Hematopoietic multipotent progenitor cell treated with erythropoietin and hydrocortisone succinate and interleukin-3 and kit ligand, for 6 days (in vitro differentiated cells): ENCODE results near the gene NFIC.
A peak's percentile ranks its signal among the peaks of the same experiment; 100 is the strongest.
"Not testable (repeated sequence)": the region's sequence is repeated elsewhere in the genome, so short reads cannot be mapped to it uniquely, and the experiment has no call there.

Experiments used
- DNase-seq: peaks from one replicate; pipeline ENCODE4 v3.0.0-alpha.2; 2015

NFIC gene

DNA sequence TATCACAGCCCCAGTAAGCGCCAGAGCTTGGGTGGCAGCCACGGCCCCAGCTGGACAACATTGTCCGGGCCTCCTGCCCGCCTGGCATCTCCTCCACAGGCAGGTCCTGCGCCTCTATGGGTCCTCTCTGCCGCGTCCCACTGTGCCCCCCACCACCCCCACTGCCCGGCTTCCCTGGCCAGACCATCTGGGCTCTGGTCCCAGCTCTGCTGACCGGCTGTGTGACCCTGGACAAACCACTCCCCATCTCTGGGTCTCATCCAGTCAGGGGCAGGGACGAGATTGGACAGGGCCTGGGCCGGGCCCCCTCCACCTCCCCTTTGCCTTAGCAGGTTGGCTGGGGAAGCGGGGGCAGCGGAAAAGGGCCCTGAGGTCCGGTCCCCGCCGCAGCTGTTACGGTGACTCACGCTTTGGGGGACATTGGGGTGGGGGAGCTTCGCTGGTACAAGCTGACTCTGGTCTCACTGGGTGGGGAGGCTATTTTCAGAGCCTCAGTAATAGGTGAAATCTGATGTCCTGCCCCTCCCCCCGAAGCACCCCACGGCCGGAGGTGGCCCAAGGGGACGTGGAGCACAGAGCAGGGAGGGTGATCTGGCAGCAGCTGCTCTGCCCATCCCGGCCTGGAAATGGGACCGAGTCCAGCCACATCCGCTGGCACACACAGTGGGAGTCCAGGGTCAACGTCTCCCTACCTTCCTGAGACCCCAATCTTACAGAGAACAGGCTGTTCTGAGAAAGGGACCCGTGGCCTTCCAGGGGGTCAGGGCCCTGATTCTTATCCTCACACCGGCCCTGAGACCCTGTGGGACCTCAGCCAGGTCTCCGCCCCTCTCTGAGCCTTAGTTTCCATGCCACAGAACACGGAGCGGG lies 9.1 kb downstream of the NFIC start:
- DNase-seq = no peak

DNA sequence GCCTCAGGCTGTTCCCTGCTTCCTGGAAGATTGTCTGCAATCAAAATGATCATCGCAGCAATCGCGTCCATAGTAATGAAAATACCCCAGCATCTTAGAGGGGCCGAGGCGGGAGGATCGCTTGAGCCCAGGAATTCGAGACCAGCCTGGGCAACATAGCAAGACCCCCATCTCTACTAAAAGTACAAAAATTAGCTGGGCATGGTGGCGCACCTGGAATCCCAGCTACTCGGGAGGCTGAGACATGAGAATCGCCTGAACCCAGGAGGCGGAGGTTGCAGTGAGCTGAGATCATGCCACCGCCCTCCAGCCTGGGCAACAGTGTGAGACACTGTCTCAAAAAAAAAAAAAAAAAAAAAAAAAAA lies 9.7 kb downstream of the NFIC start:
- DNase-seq = not testable (repeated sequence)

DNA sequence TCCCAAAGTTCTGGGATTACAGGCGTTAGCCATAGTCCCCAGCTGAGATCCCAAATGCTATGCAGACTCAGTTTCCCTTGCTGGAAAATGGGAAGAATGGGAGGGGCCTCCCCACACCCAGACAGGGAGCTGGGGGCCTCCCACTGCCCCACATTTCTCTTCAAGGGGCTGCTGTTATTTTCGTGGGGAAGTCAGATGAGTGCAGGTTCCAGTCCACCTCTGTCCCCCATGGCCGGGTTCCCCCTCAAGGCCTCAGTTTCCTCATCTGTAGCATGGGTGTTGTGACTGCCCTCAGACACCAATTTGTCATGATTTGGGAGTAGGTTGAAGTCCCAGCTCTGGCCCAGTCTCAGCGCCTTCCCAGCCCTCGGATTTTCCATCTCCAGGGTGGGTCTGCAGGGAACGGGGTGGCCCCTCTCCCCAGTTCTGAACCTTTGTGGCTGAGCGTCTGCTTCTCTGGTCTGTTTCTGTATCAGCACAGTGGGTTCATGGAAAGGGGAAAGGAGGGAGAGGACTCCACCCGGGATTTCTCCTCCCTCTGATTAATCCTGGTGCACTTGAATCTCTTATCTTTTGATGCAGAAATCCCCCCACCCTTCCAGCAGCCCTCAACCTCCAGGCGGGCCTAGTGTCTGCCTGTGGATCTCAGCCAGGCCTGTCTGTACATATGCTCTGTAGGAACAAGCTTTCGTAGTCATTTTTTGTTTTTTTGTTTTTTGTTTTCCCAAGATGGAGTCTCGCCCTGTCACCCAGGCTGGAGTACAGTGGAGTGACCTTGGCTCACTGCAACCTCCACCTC lies 12.2 kb downstream of the NFIC start:
- DNase-seq = peak; percentile 82

DNA sequence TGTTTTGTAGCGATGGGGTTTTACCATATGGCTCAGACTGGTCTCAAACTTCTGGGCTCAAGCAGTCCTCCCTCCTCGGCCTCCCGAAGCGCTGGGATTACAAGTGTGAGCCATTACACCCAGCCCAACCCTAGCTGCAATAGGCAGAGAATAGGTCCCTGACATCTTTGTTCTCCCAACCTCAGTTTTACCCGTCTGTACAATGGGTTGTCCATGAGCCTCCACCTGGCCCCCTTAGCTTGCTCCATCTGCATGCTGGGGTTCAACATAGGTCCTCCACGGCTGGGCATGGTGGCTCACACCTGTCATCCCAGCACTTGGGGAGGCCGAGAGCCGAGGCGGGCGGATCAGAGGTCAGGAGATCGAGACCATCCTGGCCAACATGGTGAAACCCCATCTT lies 14.4 kb downstream of the NFIC start:
- no peak for DNase-seq

DNA sequence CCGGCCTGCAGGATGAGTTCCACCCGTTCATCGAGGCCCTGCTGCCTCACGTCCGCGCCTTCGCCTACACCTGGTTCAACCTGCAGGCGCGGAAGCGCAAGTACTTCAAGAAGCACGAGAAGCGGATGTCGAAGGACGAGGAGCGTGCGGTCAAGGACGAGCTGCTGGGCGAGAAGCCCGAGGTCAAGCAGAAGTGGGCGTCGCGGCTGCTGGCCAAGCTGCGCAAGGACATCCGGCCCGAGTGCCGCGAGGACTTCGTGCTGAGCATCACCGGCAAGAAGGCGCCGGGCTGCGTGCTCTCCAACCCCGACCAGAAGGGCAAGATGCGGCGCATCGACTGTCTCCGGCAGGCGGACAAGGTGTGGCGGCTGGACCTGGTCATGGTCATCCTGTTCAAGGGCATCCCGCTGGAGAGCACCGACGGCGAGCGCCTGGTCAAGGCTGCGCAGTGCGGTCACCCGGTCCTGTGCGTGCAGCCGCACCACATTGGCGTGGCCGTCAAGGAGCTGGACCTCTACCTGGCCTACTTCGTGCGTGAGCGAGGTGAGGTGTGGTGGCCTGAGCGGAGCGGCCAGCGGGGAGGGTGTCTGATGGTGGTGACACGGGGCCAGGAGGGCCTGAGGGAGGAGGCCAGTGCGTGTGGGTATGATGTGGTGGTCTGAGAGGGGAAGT lies 15.5 kb downstream of the NFIC start:
- no peak for DNase-seq

DNA sequence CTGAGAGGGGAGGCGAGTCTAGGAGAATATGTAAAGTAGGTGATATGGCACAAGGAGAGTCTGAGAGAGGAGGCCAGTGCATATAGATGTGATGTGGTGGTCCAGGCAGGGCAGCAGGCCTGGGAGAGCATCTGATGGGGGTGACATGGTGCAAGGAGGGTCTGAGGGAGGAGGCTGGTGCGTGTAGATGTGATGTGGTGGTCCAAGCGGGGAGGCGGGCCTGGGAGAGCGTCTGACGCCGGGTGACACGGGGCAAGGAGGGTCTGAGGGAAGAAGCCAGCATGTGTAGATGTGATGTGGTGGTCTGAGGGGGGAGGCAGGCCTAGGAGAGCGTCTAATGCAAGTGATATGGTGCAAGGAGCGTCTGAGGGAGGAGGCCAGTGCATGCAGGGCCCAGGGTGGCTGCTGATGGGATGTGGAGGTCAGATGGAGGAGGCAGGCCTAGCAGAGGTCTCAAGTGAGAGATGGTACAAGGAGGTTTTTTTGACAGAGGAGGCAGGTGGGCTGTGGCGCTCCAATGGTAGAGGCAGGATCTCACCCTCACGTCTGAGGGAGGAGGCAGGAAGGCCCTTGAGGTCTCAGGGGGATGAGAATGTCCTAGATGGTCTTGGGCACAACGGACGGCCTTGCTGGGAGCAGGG lies 16.2 kb downstream of the NFIC start:
- DNase-seq = no peak

DNA sequence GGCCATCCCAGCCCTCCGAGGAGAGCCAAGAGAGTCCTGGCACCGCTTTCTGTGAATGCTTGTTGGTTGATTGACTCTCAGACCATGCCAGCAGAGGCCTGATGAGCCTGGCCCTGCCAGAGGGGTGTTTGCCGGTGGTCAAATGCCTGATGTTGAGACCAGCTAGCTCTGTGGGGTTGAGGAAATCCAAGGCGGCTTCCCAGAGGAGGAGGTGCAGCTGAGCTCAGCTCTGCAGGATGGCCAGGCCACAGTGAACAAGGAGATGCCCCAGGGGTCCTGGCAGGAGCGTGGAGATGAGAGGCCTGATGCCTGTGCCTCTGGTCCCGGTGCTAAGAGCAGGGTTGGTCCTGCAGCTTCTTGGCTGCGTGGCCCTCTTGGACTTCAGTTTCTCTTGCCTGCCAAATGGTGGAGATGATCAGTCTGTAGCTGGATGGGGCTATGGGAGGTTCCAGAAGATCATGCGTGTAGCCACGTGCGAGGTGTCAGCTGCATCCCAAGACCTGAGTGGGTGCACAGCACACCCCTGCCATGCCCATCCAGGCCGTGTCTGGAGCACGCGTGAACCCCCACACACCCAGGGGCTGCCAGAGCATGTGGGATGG lies 16.8 kb downstream of the NFIC start:
- no peak for DNase-seq

DNA sequence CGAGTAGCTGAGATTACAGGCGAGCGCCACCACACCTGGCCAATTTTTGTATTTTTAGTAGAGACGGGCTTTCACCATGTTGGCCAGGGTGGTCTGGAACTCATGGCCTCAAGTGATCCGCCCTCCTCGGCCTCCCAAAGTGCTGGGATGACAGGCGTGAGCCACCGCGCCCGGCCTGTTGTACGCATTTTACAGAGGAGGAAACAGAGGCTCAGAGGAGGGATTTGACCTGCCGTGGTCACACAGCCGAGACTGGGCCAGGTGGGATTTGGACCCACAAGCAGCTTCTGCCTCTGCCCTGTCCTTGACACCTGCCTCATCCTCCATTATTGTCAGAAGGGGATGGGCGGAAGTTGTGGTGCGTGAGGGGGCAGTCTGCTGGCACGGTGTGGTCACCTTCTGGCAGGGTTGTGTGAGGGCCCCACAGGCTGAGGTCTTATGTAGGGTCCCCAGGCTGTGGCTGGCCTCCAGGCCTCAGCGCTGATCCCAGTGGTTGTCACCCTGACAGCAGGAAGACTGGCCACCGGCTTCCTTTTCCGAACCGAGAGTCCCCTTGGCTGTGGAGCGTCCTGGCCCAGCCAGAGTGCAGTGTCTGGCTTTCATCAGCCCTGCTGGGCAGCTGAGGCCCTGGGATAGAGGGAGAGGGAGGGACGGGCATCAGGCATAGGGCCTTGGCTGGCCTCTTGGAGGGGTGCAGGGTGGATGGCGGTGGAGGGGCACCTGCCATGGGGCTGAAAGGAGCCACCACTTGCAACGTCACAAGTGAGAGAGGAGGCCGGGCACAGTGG lies 20.3 kb downstream of the NFIC start:
- DNase-seq = no peak

DNA sequence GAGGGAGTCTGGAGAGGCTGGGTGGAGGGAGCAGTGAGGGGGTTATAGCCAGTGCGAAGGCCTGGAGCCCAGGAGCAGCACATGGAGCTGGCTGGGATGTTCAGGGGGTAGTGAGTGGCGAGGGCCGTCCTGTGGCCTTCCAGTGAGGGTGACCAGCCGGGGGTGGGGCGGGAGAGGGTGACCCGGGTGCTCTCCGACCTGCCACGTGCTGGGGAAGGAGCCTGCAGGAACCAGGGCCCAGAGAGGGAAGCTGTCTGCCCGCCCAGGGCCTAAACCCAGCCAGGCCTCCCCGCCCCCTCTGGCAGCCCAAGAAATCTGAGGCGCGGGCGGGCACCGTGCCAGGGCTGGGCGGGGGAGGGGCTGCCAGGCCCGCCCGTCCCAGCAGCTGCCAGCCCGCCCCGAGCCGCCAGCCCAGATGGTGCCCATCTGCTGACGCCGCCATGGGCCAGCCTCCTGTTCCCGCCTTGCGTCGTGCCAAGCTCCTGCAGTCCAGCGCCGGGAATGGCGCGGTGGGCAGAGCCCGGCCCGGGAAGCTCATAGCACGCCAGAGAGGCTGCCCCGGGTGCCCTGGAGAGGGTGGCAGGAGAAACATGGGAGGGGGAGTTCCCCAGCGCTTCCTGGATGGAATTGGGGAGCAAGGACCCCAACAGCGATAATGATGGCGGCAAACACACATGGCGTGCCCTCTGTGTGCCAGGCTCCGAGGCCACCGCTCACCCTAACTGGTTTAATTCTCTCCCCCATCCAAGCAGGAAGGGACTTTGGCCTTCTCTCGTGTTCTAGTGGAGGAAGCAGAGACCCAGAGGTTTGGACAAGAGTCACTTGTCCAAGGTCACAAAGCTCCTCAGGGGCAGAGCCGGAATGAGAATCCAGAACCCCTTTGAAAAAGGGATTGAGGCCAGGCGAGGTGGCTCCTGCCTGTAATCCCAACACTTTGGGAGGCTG lies 21.5 kb downstream of the NFIC start:
- DNase-seq = peak; percentile 78

DNA sequence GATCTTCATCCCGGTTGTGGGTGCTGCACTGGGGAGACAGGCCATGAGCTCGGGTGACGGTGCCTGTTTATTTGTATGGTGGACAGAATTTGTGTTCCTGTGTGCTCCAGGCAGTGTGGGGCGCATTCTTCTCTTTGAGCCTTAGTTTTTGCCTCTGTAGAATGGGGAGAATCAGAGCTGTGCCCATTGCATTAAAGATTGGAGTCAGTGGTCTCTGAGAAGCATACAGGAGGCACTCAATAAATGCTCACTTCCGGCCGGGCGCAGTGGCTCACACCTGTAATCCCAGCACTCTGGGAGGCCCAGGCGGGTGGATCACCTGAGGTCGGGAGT lies 23.0 kb downstream of the NFIC start:
- DNase-seq = no peak

DNA sequence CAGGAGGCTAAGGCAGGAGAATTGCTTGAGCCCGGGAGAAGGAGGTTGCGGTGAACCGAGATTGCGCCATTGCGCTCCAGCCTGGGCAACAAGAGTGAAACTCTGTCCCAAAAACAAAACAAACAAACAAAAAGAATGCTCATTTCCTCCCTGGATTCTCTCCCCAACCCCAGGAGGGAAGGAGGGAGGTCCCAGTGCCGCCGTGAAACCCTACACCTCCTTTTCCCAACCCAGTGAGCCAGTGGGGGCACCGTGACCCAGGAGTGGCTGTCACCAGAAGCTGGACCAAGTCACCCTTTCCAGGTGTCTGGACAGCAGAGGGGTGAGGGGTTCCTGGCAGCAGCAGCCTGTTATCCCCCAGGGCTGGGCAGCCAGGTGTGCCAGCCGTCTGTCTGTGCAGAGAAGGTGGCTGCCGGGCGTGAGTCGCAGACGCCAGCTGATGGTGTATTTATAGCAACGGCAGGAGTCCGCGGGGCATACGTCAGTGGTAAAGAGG lies 23.5 kb downstream of the NFIC start:
- DNase-seq = no peak

DNA sequence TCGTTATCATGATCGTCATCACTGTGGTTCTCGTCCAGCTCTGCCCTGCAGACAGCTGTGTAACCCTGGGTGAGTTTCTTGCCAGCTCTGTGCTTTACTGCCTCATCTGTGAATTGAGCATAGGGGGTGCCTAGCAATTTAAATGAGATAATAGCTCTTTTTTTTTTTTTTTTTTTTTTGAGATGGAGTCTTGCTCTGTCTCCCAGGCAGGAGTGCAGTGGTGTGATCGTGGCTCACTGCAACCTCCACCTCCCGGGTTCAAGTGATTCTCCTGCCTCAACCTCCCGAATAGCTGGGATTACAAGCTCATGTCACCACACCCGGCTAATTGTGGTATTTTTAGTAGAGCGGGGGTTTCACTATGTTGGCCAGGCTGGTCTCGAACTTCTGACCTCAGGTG lies 25.5 kb downstream of the NFIC start:
- DNase-seq = not testable (repeated sequence)

DNA sequence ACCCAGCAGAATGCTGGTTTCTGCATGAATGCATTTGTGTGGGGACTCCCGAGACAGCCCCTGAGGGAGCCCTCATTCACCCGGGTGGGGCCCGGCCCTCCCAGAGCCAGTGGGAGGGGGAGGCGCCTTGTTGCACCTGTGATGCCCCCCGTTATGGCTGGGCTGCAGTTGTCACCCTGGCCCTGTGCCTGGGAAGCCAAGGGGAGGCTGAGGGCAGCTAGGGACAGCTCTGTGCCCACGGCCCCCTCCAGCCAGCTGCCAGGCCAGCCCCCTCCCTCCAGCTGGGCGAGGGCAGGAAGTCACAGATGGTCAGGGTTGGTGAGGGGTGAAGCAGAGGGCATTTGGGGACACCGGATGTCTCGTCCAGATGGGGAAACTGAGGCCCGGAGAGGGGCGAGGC lies 26.1 kb downstream of the NFIC start:
- no peak for DNase-seq

DNA sequence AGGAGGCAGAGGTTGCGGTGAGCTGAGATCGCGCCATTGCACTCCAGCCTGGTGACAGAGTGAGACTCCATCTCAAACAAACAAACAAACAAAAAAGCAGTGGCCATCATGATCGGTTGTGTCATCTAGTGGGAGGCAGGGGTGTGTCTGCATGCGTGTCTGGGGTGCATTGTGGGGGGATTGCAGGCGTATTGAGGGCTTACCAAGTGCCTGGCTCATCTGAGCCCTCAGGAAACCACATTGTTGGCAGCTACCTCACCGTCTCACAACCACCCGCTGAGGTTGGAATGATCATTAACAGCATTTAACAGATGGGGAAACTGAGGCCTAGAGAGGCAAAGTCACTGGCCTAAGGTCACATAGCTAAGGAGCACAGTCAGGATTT lies 30.5 kb downstream of the NFIC start:
- no peak for DNase-seq

DNA sequence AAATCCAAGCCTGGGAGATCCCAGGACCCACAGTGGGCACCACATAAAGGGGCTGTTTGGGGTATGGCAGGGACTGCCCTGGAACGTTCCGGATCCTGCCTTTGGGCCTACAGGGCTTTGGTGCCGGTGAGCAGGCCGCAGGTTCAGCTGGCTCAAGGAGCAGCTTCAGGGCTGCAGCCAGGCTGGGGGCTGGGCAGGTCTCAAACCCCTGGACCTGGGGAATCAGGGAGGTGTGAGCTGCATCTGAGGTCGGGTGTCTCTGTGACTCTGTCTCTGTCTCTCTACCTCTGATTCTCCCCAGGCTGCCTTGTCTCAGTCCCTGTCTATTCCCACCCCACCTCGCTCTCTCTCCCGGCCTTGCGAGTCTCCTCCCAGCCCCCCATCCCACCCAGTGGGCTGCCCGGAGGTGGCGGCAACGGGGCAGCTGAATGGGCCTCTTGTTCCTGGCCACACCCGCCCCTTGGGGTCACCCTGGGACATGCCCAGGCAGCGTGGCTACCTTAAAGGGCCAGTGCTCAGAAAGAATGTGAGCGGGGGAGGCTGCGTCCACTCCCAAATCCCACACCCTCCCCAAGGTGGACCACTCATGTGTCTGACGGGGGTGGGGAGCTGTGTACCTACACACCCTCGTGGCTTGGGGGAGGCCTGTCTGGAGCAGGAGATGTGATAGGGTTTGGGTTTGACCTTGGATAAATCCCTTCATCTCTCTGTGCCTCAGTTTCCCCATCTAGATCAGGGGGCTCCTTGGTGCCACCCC lies 31.1 kb downstream of the NFIC start:
- DNase-seq = peak; percentile 45

DNA sequence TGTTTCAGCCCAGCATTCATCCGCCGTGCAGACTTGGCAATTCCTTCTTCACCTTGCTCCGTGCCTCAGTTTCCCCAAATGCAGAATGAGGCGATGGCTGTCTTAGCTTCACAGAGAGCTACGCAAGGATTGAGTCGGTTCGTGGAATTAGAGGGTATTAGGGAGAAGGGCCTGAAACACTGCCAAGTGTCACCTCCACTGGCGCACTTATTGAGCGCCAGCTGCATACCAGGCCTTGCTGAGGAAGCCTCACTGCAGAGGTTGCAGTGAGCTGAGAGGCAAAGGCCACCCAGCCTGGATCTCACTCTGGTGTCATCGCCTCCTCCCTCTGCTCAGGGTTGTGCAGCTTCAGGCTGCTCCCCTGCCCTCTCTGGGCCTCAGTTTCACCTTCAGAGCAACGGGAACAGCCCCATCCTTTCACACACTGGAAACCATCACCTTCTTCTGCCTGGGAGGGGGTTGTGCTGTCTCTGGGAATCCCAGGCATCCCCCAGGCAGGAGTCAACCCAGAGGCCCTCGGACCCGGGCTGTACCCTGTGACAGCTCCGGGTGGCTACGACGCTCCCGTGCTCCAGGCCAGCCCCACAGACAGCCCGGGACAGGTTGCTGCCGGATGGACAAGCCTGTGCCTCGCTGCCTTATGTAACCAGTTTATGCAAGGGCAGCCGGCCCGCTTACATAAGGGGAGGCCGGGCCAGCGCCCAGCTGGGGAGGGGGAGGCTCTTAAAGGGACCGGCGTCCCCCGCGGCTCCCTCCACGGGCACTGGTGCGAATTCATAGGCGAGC lies 31.9 kb downstream of the NFIC start:
- no peak for DNase-seq

DNA sequence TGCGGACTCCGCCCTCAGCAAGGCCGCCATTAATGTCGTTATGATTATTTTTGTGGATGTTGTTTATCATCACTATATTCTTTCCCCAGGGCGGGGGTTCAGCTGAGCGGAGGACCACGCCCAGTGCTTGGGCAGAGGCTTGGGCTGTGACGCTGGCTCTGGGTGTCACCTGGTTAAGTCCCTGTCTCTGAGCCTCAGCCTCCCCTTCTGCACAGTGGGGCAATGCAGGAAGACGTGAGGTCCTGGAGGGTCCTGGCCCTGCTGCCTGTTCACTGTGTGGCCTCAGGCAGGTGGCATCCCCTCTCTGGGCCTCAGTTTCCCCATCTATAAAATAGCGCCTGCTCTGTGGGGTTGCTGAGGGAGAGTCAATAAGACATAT lies 32.5 kb downstream of the NFIC start:
- peak; percentile 56 for DNase-seq

DNA sequence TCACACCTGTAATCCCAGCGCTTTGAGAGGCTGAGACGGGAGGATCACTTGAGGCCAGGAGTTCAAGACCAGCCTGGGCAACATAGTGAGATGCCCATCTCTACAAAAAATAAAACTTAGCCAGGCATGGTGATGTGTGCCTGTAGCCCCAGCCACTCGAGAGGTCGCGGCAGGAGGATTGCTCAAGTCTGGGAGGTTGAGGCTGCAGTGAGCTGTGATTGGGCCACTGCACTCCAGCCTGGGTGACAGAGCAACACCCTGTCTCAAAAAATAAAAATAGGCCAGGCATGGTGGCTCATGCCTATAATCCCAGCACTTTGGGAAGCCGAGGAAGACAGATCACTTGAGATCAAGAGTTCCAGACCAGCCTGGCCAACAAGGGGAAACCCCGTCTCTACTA lies 32.9 kb downstream of the NFIC start:
- DNase-seq = not testable (repeated sequence)
